Activated naive CD8-positive, alpha-beta T cell (primary cell): Measurements from ENCODE around the gene ASTN2.

Experiments
- H3K27ac Mint-ChIP-seq: one replicate; pipeline ENCODE4 v1.8.0; 2021; ENCODE audit warnings: mixed read lengths
- H3K27me3 Mint-ChIP-seq: one replicate; pipeline ENCODE4 v1.8.0; 2021; ENCODE audit warnings: mixed read lengths
- H3K36me3 Mint-ChIP-seq: one replicate; pipeline ENCODE4 v1.8.0; 2021; ENCODE audit warnings: mixed read lengths
- H3K4me1 Mint-ChIP-seq: one replicate; pipeline ENCODE4 v1.8.0; 2021; ENCODE audit warnings: low read depth, mixed read lengths
- H3K4me3 Mint-ChIP-seq: one replicate; pipeline ENCODE4 v1.8.0; 2021; ENCODE audit warnings: mild to moderate bottlenecking, mixed read lengths
- H3K9me3 Mint-ChIP-seq: one replicate; pipeline ENCODE4 v1.8.0; 2021; ENCODE audit warnings: low read depth, mixed read lengths

Gene ASTN2

GRCh38 chr9:116497095-116497890 is 917.6 kb downstream of the ASTN2 start:
- Mint-ChIP-seq H3K36me3 (peaks cover 2% of the 10 kb centered on the region), H3K9me3 (no peaks in the 10 kb centered on the region), H3K4me1 (no peaks in the 10 kb centered on the region), H3K27me3 (no peaks in the 10 kb centered on the region), H3K4me3 (no peak overlapping the region), H3K27ac (no peak overlapping the region)

- Mint-ChIP-seq H3K4me1 (no peaks in the 10 kb centered on the region), H3K27me3 (no peaks in the 10 kb centered on the region), H3K36me3 (no peaks in the 10 kb centered on the region), H3K9me3 (no peaks in the 10 kb centered on the region), H3K4me3 (no peak overlapping the region), H3K27ac (no peak overlapping the region)
Observed at GRCh38 chr9:116496167-116496566, 918.7 kb downstream of the ASTN2 start.

GRCh38 chr9:116495725-116496124 is 919.1 kb downstream of the ASTN2 start:
- no peak overlapping the region for H3K4me3 Mint-ChIP-seq
- H3K4me1 Mint-ChIP-seq, result no peaks in the 10 kb centered on the region
- no peaks in the 10 kb centered on the region for H3K27me3 Mint-ChIP-seq
- no peaks in the 10 kb centered on the region for H3K9me3 Mint-ChIP-seq
- no peaks in the 10 kb centered on the region for H3K36me3 Mint-ChIP-seq
- H3K27ac Mint-ChIP-seq, result no peak overlapping the region

GRCh38 chr9:116494815-116495634 is 919.8 kb downstream of the ASTN2 start:
- no peak overlapping the region for H3K27ac Mint-ChIP-seq

GRCh38 chr9:116493183-116493860 is 921.5 kb downstream of the ASTN2 start:
- H3K36me3 Mint-ChIP-seq, result no peaks in the 10 kb centered on the region
- no peaks in the 10 kb centered on the region for H3K27me3 Mint-ChIP-seq
- no peak overlapping the region for H3K27ac Mint-ChIP-seq
- no peak overlapping the region for H3K4me3 Mint-ChIP-seq
- no peaks in the 10 kb centered on the region for H3K4me1 Mint-ChIP-seq
- no peaks in the 10 kb centered on the region for H3K9me3 Mint-ChIP-seq

More at GRCh38 chr9:116494815-116495634, 919.8 kb downstream of the ASTN2 start:
- Mint-ChIP-seq H3K27me3 (no peaks in the 10 kb centered on the region), H3K4me3 (no peak overlapping the region), H3K9me3 (no peaks in the 10 kb centered on the region), H3K4me1 (no peaks in the 10 kb centered on the region), H3K36me3 (no peaks in the 10 kb centered on the region)

GRCh38 chr9:116491659-116492058 is 923.2 kb downstream of the ASTN2 start:
- H3K4me1 Mint-ChIP-seq, result no peaks in the 10 kb centered on the region
- H3K27ac Mint-ChIP-seq, result no peak overlapping the region
- H3K9me3 Mint-ChIP-seq, result no peaks in the 10 kb centered on the region
- no peak overlapping the region for H3K4me3 Mint-ChIP-seq
- H3K27me3 Mint-ChIP-seq, result no peaks in the 10 kb centered on the region
- H3K36me3 Mint-ChIP-seq, result no peaks in the 10 kb centered on the region

GRCh38 chr9:116491219-116491618 is 923.6 kb downstream of the ASTN2 start:
- Mint-ChIP-seq H3K27ac (no peak overlapping the region), H3K27me3 (no peaks in the 10 kb centered on the region), H3K36me3 (no peaks in the 10 kb centered on the region), H3K4me3 (no peak overlapping the region), H3K4me1 (no peaks in the 10 kb centered on the region), H3K9me3 (no peaks in the 10 kb centered on the region)

GRCh38 chr9:116490321-116490720 is 924.5 kb downstream of the ASTN2 start:
- Mint-ChIP-seq H3K27me3 (no peaks in the 10 kb centered on the region), H3K27ac (no peak overlapping the region), H3K36me3 (no peaks in the 10 kb centered on the region), H3K9me3 (no peaks in the 10 kb centered on the region), H3K4me1 (no peaks in the 10 kb centered on the region), H3K4me3 (no peak overlapping the region)

- peaks cover 3% of the 10 kb centered on the region for H3K36me3 Mint-ChIP-seq
- no peaks in the 10 kb centered on the region for H3K4me1 Mint-ChIP-seq
- H3K4me3 Mint-ChIP-seq, result no peak overlapping the region
- no peaks in the 10 kb centered on the region for H3K27me3 Mint-ChIP-seq
- no peak overlapping the region for H3K27ac Mint-ChIP-seq
- H3K9me3 Mint-ChIP-seq, result no peaks in the 10 kb centered on the region
Observed at GRCh38 chr9:116488373-116488772, 926.5 kb downstream of the ASTN2 start.

- no peaks in the 10 kb centered on the region for H3K4me1 Mint-ChIP-seq
- H3K9me3 Mint-ChIP-seq, result no peaks in the 10 kb centered on the region
- no peak overlapping the region for H3K4me3 Mint-ChIP-seq
- H3K27me3 Mint-ChIP-seq, result no peaks in the 10 kb centered on the region
- peaks cover 5% of the 10 kb centered on the region for H3K36me3 Mint-ChIP-seq
- H3K27ac Mint-ChIP-seq, result no peak overlapping the region
Observed at GRCh38 chr9:116484492-116485061, 930.3 kb downstream of the ASTN2 start.

GRCh38 chr9:116483622-116484491 is 931.0 kb downstream of the ASTN2 start:
- Mint-ChIP-seq H3K9me3 (no peaks in the 10 kb centered on the region), H3K27me3 (no peaks in the 10 kb centered on the region), H3K4me1 (no peaks in the 10 kb centered on the region), H3K36me3 (peaks cover 5% of the 10 kb centered on the region), H3K4me3 (no peak overlapping the region), H3K27ac (no peak overlapping the region)

- Mint-ChIP-seq H3K27ac (no peak overlapping the region), H3K9me3 (no peaks in the 10 kb centered on the region), H3K4me3 (no peak overlapping the region), H3K27me3 (no peaks in the 10 kb centered on the region), H3K4me1 (no peaks in the 10 kb centered on the region), H3K36me3 (peaks cover 5% of the 10 kb centered on the region)
Observed at GRCh38 chr9:116482740-116483139, 932.1 kb downstream of the ASTN2 start.

GRCh38 chr9:116480700-116481099 is 934.2 kb downstream of the ASTN2 start:
- Mint-ChIP-seq H3K4me3 (no peak overlapping the region), H3K36me3 (peaks cover 13% of the 10 kb centered on the region), H3K27ac (no peak overlapping the region), H3K9me3 (no peaks in the 10 kb centered on the region), H3K4me1 (no peaks in the 10 kb centered on the region), H3K27me3 (no peaks in the 10 kb centered on the region)

GRCh38 chr9:116479967-116480366 is 934.9 kb downstream of the ASTN2 start:
- Mint-ChIP-seq H3K9me3 (no peaks in the 10 kb centered on the region), H3K36me3 (peaks cover 18% of the 10 kb centered on the region), H3K4me1 (no peaks in the 10 kb centered on the region), H3K27ac (no peak overlapping the region), H3K4me3 (no peak overlapping the region), H3K27me3 (no peaks in the 10 kb centered on the region)
